Skin epidermis (tissue), 12 donors: ENCODE measurements around the gene DRC3.
A peak's percentile ranks its signal among the peaks of the same experiment; 100 is the strongest.

Experiments
- H3K27ac ChIP-seq, 21 experiments: fragments of 200-600 bp; sonication (generic) in 11 of 21; one replicate each; pipeline ENCODE4 v1.5.0; 2020; ENCODE audit warnings: mild to moderate bottlenecking in 3 of 21, inconsistent platforms in 2 of 21, moderate library complexity in 2 of 21
- H3K4me3 ChIP-seq, 7 experiments: fragments of 200-600 bp; sonication (generic) in 2 of 7; one replicate each; pipeline ENCODE4 v1.5.0; 2020; ENCODE audit warnings: inconsistent platforms in 2 of 7, mild to moderate bottlenecking in 2 of 7, moderate library complexity in 1 of 7

Gene DRC3

GRCh38 chr17:18009609-18010420, 37.2 kb downstream of the DRC3 start:
- H3K27ac ChIP-seq = no peak overlapping the region
- no peak overlapping the region for H3K4me3 ChIP-seq

- H3K4me3 ChIP-seq = no peak overlapping the region
- no peak overlapping the region for H3K27ac ChIP-seq
These were observed 38.6 kb downstream of the DRC3 start for GRCh38 chr17:18011286-18011685.

- Histone ChIP-seq H3K27ac (no peak overlapping the region), H3K4me3 (no peak overlapping the region)
These were observed 41.3 kb downstream of the DRC3 start for GRCh38 chr17:18014006-18014405.

DNA sequence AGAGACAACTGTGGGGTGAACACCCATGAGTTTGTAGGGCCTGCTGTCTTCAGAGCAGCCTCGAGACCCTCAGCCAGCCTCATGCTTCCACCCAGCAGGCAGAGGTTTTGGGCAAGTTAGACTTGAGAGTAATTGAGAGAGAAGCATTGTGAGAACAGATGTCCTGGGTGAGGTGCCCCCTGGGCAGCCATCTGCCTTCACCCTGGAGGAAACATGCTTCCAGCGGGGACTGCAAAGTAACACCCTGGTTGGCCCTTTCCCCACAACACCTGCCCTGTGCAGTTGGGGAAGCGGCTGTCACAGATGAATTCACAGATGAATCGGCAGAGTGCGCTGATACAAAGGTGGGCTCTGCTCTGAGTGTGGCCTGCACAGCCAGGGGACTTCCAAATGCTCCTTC, 42.9 kb downstream of the DRC3 start:
- no peak overlapping the region for H3K27ac ChIP-seq
- no peak overlapping the region for H3K4me3 ChIP-seq

DNA sequence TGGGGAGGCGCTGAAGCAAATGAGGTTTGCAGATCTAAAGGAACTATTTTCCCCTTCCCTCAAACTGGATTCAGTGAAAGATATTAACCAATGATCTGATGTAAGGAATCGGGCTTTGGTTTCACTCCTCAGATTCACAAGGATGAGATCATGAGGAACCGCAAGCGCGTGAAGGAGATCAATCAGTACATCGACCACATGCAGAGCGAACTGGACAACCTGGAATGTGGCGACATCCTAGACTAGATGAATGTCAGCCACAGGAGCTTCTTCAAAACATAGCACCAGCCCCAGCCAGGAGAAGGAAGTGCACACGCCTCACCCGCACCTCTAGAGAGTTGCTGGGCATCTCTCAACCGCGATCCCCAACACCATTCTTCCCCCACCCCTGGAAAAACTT, 43.8 kb downstream of the DRC3 start:
- Histone ChIP-seq H3K4me3 (no peak overlapping the region), H3K27ac (no peak overlapping the region)

- peak overlapping the region in 1 of 21 experiments; percentile 34 for H3K27ac ChIP-seq
- H3K4me3 ChIP-seq = no peak overlapping the region
These were observed 45.3 kb downstream of the DRC3 start for GRCh38 chr17:18017958-18018357.

GRCh38 chr17:18018411-18018921, 45.8 kb downstream of the DRC3 start:
- Histone ChIP-seq H3K4me3 (no peak overlapping the region), H3K27ac (peak overlapping the region in 1 of 21 experiments; percentile 34)

- Histone ChIP-seq H3K4me3 (no peak overlapping the region), H3K27ac (no peak overlapping the region)
These were observed 47.1 kb downstream of the DRC3 start for GRCh38 chr17:18019838-18020154.

- H3K27ac ChIP-seq = no peak overlapping the region
- H3K4me3 ChIP-seq = no peak overlapping the region
These were observed 48.3 kb downstream of the DRC3 start for GRCh38 chr17:18020971-18021370.

DNA sequence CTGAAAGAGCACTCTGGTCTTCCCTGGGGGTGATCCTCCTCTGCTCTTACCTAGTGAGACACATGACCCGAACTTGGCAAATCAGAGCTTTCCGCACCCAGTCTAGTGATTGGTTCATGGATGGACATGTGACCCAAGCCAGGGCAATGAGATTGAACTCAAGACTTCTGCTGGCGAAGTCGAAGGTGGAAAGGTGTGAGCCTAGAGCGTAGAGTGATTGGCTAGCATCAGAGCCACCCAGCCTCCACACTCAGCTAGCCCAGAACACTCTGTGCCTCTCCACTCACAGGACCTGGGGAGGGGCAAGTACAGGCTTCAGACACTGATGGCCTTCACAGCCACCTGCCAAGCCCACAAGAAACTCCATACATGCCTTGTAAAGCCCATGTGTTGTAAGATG, 48.7 kb downstream of the DRC3 start:
- H3K27ac ChIP-seq = no peak overlapping the region
- H3K4me3 ChIP-seq = no peak overlapping the region

- no peak overlapping the region for H3K4me3 ChIP-seq
- H3K27ac ChIP-seq = peak overlapping the region in 9 of 21 experiments; percentile 10 to 79 (median 34)
These were observed 52.7 kb downstream of the DRC3 start for GRCh38 chr17:18025241-18025944.

GRCh38 chr17:18025945-18026776, 53.5 kb downstream of the DRC3 start:
- Histone ChIP-seq H3K4me3 (no peak overlapping the region), H3K27ac (peak overlapping the region in 13 of 21 experiments; percentile 4 to 79 (median 34))

DNA sequence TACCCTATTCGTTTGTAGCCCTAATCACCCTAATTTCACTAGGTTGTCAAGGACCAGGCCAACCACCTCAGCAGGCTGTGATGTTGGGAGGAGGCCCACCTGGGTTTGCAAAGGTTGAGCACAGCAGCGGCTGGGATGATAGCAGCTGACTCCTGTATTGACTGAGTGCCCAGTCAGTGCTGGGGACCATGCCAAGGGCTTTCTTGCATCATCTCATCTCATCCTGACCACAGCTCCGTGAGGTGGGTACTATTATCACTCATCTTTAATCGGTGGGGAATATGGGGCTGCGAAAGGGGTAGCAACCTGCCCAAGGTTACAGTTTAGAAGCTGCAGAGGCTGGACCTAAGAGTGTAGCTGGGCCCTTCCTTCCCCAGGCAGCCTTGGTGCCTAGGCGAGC, 54.6 kb downstream of the DRC3 start:
- Histone ChIP-seq H3K27ac (no peak overlapping the region), H3K4me3 (no peak overlapping the region)

DNA sequence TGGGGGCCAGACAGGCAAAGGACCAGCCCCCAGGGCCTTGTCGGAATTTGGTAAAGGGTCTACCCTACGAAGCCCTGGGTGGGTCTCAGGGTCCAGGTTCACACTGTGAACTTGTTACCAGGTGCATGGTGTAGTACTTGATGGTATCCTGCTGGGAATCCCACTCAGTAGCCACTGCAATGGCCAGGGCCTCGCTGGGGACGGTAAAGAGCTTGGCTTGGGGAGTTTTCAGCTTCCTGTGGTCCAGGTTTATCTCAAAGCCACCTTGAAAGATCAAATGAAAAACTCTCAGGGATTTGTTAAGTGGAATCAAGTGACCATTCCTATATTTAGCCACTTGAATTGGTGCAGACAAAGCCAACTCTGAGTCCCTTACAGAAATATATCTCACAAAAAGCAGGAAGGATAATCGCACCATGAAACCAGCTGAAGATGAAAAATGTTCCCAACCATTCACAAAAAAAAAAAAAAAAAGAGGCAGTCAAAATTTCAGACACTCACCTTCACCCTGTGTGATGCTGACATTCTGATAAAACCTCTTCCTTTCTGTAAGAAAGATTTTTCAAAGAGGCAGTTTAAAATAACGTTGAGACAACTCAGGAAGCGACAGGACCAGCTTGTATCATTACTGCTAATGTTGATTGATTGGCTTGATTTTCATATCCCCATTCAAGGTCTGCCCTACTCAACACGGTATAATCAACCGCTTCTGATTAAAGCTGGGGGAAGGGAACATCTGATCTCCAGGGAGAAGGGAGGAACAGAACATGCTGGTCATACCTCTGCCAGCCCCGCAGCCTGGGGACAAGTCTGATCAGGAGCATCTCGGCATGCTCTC, 55.7 kb downstream of the DRC3 start:
- peak overlapping the region in 1 of 21 experiments; percentile 62 for H3K27ac ChIP-seq
- H3K4me3 ChIP-seq = no peak overlapping the region

DNA sequence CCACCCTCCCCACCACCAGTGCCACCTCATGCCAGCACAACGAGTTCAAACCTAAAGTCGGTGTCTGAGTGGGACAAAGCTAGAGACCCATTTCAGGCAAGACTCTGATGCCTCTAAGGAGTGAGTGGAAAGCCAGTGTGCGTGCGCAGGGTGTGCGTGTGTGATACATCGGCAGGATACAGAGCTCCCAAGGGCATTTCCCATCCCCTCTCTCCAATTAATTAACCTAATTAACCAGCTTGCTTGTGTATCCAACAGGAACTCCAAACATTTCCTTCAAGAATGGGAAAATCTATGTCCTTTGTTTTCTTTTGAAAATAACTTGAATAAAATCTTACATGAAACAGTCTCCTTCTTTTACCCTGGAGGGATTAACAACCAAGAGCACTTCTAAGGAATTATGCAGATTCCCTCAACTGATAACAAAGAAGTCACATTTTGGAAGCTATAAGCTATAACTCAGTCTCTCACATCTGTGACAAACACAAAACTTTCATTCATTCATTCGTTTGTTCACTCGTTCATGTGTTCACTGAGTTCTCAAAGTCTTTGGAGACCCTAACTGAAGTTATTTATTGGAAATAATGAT, 56.4 kb downstream of the DRC3 start:
- Histone ChIP-seq H3K4me3 (no peak overlapping the region), H3K27ac (no peak overlapping the region)

DNA sequence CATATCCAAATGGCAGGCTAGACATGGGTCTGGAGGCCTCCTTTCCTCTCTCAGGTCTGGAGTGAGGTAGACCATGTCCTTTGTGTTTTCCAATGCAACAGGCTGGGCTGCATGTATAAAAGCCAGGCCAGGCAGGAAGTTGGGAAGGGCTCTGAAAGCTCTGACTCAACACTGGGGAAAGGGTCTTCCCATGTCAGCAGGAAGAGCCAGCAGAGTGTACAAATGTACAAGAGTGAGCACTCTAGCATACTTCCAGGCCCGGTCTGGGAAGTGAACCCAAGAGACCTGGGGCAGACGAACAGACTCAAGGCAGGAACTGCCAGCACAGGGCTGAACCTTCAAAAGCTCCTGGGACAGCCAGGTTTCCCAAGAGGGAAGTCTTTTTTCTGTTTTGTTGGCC, 59.3 kb downstream of the DRC3 start:
- H3K4me3 ChIP-seq = no peak overlapping the region
- H3K27ac ChIP-seq = peak overlapping the region in 5 of 21 experiments; percentile 4 to 51 (median 26)

GRCh38 chr17:18033442-18034099, 60.9 kb downstream of the DRC3 start:
- Histone ChIP-seq H3K27ac (no peak overlapping the region), H3K4me3 (no peak overlapping the region)

- no peak overlapping the region for H3K4me3 ChIP-seq
- H3K27ac ChIP-seq = no peak overlapping the region
These were observed 63.0 kb downstream of the DRC3 start for GRCh38 chr17:18035704-18036103.
